Activated CD8-positive, alpha-beta T cell treated with anti-CD3 and anti-CD28 coated beads, Interleukin-2, amount 10 ng/mL, durations not matched to agents 7 days and 5 days (primary cell): ENCODE results near the gene PPM1N. TPM values are rescaled to one million over a fixed set of nuclear protein-coding genes. Genes with fewer than 3 reads are reported as not detected.
A peak's percentile ranks its signal among the peaks of the same experiment; 100 is the strongest.

Source experiments
- ATAC-seq: fragments of 150-1000 bp; cut with Tn5 transposase; one replicate; pipeline ENCODE4 v1.10.0; 2021; ENCODE audit warnings: moderate library complexity
- CTCF ChIA-PET: fragments of 350-600 bp; sonication (Branson Sonifier 250); formaldehyde crosslinking; loops from one replicate; lab custom pipeline; 2021; ENCODE audit warnings: antibody characterized with exemption; lab: Charles Lee
- POLR2A ChIA-PET: fragments of 350-600 bp; sonication (Branson Sonifier 250); formaldehyde crosslinking; loops from one replicate; lab custom pipeline; 2021; ENCODE audit warnings: antibody characterized with exemption; lab: Charles Lee
- DNase-seq: peaks from one replicate; pipeline ENCODE4 v3.0.0-alpha.2; 2020
- H3K27ac Mint-ChIP-seq: one replicate; pipeline ENCODE4 v1.8.0; 2021; ENCODE audit warnings: mild to moderate bottlenecking, mixed read lengths
- H3K27me3 Mint-ChIP-seq: one replicate; pipeline ENCODE4 v1.8.0; 2021; ENCODE audit warnings: low read depth, mixed read lengths
- H3K36me3 Mint-ChIP-seq: one replicate; pipeline ENCODE4 v1.8.0; 2021; ENCODE audit warnings: low read depth, mixed read lengths
- H3K4me1 Mint-ChIP-seq: one replicate; pipeline ENCODE4 v1.8.0; 2021; ENCODE audit warnings: low read depth, mixed read lengths
- H3K4me3 Mint-ChIP-seq: one replicate; pipeline ENCODE4 v1.8.0; 2021; ENCODE audit warnings: mild to moderate bottlenecking, mixed read lengths
- H3K9me3 Mint-ChIP-seq: one replicate; pipeline ENCODE4 v1.8.0; 2022; ENCODE audit warnings: mixed read lengths; ENCODE audit not compliant: insufficient read depth
- total RNA-seq, 2 experiments: library from RNA; stranded (reverse); gene quantifications; one replicate each; pipeline ENCODE4 v1.2.3, GENCODE V29; 2021

PPM1N gene
- total RNA-seq, 2 experiments from 2014 or later: 1.6 to 3.2 TPM

- Mint-ChIP-seq H3K9me3 (no peaks in the 10 kb centered on the region), H3K27me3 (peaks cover 23% of the 10 kb centered on the region), H3K4me1 (peaks cover 34% of the 10 kb centered on the region), H3K27ac (peak overlapping the region; percentile 96), H3K4me3 (peak overlapping the region; percentile 53), H3K36me3 (no peaks in the 10 kb centered on the region)
- no peak for DNase-seq
- ChIA-PET CTCF (interaction anchor here (0.7 to 11.5 kb wide), 42 partner anchors 9 to 425 kb away, joined by 3 to 455 read pairs (median 6); partner anchors contain the start of genes BLOC1S3, ERCC1, FOSB and PPP1R13L), POLR2A (interaction anchor here (0.7 to 1.8 kb wide), 10 partner anchors 8 to 164 kb away, joined by 3 to 35 read pairs (median 5); no protein-coding TSS in a partner anchor)
- ATAC-seq: no peak
Observed at GRCh38 chr19:45477713-45478453, 20.4 kb upstream of the PPM1N start.

GRCh38 chr19:45478454-45479238 lies 19.6 kb upstream of the PPM1N start:
- H3K9me3 Mint-ChIP-seq: no peaks in the 10 kb centered on the region
- H3K27ac Mint-ChIP-seq: peak overlapping the region; percentile 96
- peaks cover 34% of the 10 kb centered on the region for H3K4me1 Mint-ChIP-seq
- H3K36me3 Mint-ChIP-seq: no peaks in the 10 kb centered on the region
- H3K27me3 Mint-ChIP-seq: peaks cover 17% of the 10 kb centered on the region
- DNase-seq: peak; percentile 94
- CTCF ChIA-PET: interaction anchor here (0.6 to 11.5 kb wide), 54 partner anchors 8 to 425 kb away, joined by 3 to 455 read pairs (median 4); partner anchors contain the start of genes BLOC1S3, ERCC1, FOSB and PPP1R13L
- ATAC-seq: peak; percentile 59
- H3K4me3 Mint-ChIP-seq: peak overlapping the region; percentile 53
- POLR2A ChIA-PET: interaction anchor here (0.7 to 1.8 kb wide), 13 partner anchors 9 to 163 kb away, joined by 3 to 35 read pairs (median 4); partner anchors contain the start of gene FOSB

- no peak for DNase-seq
- no peak overlapping the region for H3K4me3 Mint-ChIP-seq
- ATAC-seq: no peak
- peaks cover 24% of the 10 kb centered on the region for H3K4me1 Mint-ChIP-seq
- H3K27ac Mint-ChIP-seq: no peak overlapping the region
- ChIA-PET CTCF (interaction anchor here (6.6 kb wide), 1 partner anchor 43 kb away, joined by 117 read pairs; no protein-coding TSS in a partner anchor), POLR2A (no interaction called here)
- H3K36me3 Mint-ChIP-seq: no peaks in the 10 kb centered on the region
- H3K27me3 Mint-ChIP-seq: peaks cover 3% of the 10 kb centered on the region
- H3K9me3 Mint-ChIP-seq: no peaks in the 10 kb centered on the region
Observed at GRCh38 chr19:45483033-45483432, 15.2 kb upstream of the PPM1N start.

- no peak for ATAC-seq
- H3K9me3 Mint-ChIP-seq: no peaks in the 10 kb centered on the region
- peaks cover 3% of the 10 kb centered on the region for H3K27me3 Mint-ChIP-seq
- H3K4me1 Mint-ChIP-seq: peaks cover 16% of the 10 kb centered on the region
- ChIA-PET CTCF (interaction anchor here (0.6 to 6.6 kb wide), 40 partner anchors 8 to 419 kb away, joined by 3 to 117 read pairs (median 8); partner anchors contain the start of genes ERCC1, FOSB, OPA3 and PPM1N), POLR2A (interaction anchor here (0.9 to 1.2 kb wide), 2 partner anchors 15 to 16 kb away, joined by 3 to 4 read pairs; partner anchors contain the start of gene FOSB)
- H3K36me3 Mint-ChIP-seq: no peaks in the 10 kb centered on the region
- no peak for DNase-seq
- no peak overlapping the region for H3K4me3 Mint-ChIP-seq
- H3K27ac Mint-ChIP-seq: no peak overlapping the region
Observed at GRCh38 chr19:45484273-45484945, 13.8 kb upstream of the PPM1N start.

- ChIA-PET POLR2A (interaction anchor here (0.9 to 1.2 kb wide), 2 partner anchors 16 to 17 kb away, joined by 3 to 4 read pairs; partner anchors contain the start of gene FOSB), CTCF (interaction anchor here (0.6 to 6.6 kb wide), 50 partner anchors 7 to 418 kb away, joined by 3 to 117 read pairs (median 6); partner anchors contain the start of genes EML2, ERCC1, FOSB and OPA3)
- H3K4me3 Mint-ChIP-seq: peak overlapping the region; percentile 86
- H3K9me3 Mint-ChIP-seq: no peaks in the 10 kb centered on the region
- peak overlapping the region; percentile 83 for H3K27ac Mint-ChIP-seq
- peaks cover 3% of the 10 kb centered on the region for H3K27me3 Mint-ChIP-seq
- H3K4me1 Mint-ChIP-seq: peaks cover 11% of the 10 kb centered on the region
- DNase-seq: peak; percentile 99
- peak; percentile 97 for ATAC-seq
- no peaks in the 10 kb centered on the region for H3K36me3 Mint-ChIP-seq
Observed at GRCh38 chr19:45485305-45486077, 12.8 kb upstream of the PPM1N start.

GRCh38 chr19:45488708-45489107 lies 9.5 kb upstream of the PPM1N start:
- Mint-ChIP-seq H3K27ac (no peak overlapping the region), H3K9me3 (no peaks in the 10 kb centered on the region)

GRCh38 chr19:45489216-45489855 lies 8.9 kb upstream of the PPM1N start:
- Mint-ChIP-seq H3K27me3 (peaks cover 2% of the 10 kb centered on the region), H3K27ac (no peak overlapping the region), H3K4me1 (peaks cover 20% of the 10 kb centered on the region), H3K36me3 (no peaks in the 10 kb centered on the region), H3K4me3 (no peak overlapping the region), H3K9me3 (no peaks in the 10 kb centered on the region)
- no peak for ATAC-seq
- ChIA-PET CTCF (interaction anchor here (1.5 to 6.6 kb wide), 4 partner anchors 11 to 154 kb away, joined by 3 to 117 read pairs (median 8); no protein-coding TSS in a partner anchor), POLR2A (interaction anchor here (0.6 kb wide), 1 partner anchor 43 kb away, joined by 3 read pairs; no protein-coding TSS in a partner anchor)
- DNase-seq: no peak

More at GRCh38 chr19:45488708-45489107, 9.5 kb upstream of the PPM1N start:
- ATAC-seq (no peak), DNase-seq (no peak)
- no peaks in the 10 kb centered on the region for H3K36me3 Mint-ChIP-seq
- ChIA-PET CTCF (interaction anchor here (2.0 to 6.6 kb wide), 2 partner anchors 10 to 48 kb away, joined by 10 to 117 read pairs; no protein-coding TSS in a partner anchor), POLR2A (no interaction called here)
- H3K4me3 Mint-ChIP-seq: no peak overlapping the region
- peaks cover 2% of the 10 kb centered on the region for H3K27me3 Mint-ChIP-seq
- H3K4me1 Mint-ChIP-seq: peaks cover 18% of the 10 kb centered on the region

GRCh38 chr19:45492137-45492626 lies 6.1 kb upstream of the PPM1N start:
- no peaks in the 10 kb centered on the region for H3K36me3 Mint-ChIP-seq
- peaks cover 17% of the 10 kb centered on the region for H3K4me1 Mint-ChIP-seq
- H3K27ac Mint-ChIP-seq: no peak overlapping the region
- DNase-seq: no peak
- peaks cover 12% of the 10 kb centered on the region for H3K27me3 Mint-ChIP-seq
- ATAC-seq: no peak
- POLR2A ChIA-PET: no interaction called here
- H3K4me3 Mint-ChIP-seq: no peak overlapping the region
- CTCF ChIA-PET: interaction anchor here (1.5 kb wide), 1 partner anchor 7 kb away, joined by 4 read pairs; no protein-coding TSS in a partner anchor
- no peaks in the 10 kb centered on the region for H3K9me3 Mint-ChIP-seq

- ChIA-PET CTCF (interaction anchor here (1.0 to 1.5 kb wide), 3 partner anchors 8 to 66 kb away, joined by 4 to 5 read pairs (median 4); no protein-coding TSS in a partner anchor), POLR2A (no interaction called here)
- Mint-ChIP-seq H3K27me3 (peaks cover 12% of the 10 kb centered on the region), H3K27ac (no peak overlapping the region), H3K9me3 (no peaks in the 10 kb centered on the region), H3K4me1 (peaks cover 23% of the 10 kb centered on the region), H3K36me3 (no peaks in the 10 kb centered on the region), H3K4me3 (peak overlapping the region; percentile 57)
- ATAC-seq: no peak
- DNase-seq: no peak
Observed at GRCh38 chr19:45492627-45493470, 5.4 kb upstream of the PPM1N start.
